A673 (cell line): ENCODE measurements around the gene DPF3.

Source experiments
- EZH2 ChIP-seq: fragments of 200-600 bp; sonication (generic); IDR thresholded peaks from 2 replicates; pipeline ENCODE4 v1.6.1; 2017; ENCODE audit warnings: borderline replicate concordance, low read depth, mild to moderate bottlenecking, mixed read lengths, antibody characterized with exemption, low read length; ENCODE audit not compliant: poor library complexity, severe bottlenecking
- TF ChIP-seq, protein P1 (sequence below): fragments of 300-800, 200-600 bp; sonication (generic); conservative IDR thresholded peaks from 2 replicates; pipeline ENCODE4 v1.5.1; 2017; ENCODE audit warnings: low read depth, mild to moderate bottlenecking, antibody characterized with exemption, low read length, moderate library complexity, mixed read lengths

DNA sequence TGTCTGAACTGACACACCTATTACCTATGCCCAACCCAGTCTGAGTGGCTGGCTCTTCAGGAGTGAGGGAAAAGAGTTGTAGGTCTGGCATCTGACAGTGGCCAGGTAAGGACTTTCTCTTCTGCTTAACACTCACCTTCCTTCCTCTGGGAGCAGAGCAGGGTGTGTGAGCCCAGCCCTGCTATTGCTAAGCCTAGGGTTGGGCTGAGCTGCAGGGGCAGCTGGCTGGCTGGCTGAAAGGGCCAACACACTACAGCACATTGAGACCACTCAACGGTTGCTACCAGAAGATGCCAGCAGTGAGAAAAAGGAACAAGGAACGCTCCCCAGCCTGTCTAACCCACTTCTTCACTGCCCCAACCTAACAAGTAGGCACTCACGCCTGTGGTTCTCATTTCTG is 201.2 kb downstream of the DPF3 start:
- no peak for TF ChIP-seq EZH2
- TF ChIP-seq, protein P1, sequence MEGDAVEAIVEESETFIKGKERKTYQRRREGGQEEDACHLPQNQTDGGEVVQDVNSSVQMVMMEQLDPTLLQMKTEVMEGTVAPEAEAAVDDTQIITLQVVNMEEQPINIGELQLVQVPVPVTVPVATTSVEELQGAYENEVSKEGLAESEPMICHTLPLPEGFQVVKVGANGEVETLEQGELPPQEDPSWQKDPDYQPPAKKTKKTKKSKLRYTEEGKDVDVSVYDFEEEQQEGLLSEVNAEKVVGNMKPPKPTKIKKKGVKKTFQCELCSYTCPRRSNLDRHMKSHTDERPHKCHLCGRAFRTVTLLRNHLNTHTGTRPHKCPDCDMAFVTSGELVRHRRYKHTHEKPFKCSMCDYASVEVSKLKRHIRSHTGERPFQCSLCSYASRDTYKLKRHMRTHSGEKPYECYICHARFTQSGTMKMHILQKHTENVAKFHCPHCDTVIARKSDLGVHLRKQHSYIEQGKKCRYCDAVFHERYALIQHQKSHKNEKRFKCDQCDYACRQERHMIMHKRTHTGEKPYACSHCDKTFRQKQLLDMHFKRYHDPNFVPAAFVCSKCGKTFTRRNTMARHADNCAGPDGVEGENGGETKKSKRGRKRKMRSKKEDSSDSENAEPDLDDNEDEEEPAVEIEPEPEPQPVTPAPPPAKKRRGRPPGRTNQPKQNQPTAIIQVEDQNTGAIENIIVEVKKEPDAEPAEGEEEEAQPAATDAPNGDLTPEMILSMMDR, result no peak
